Muscle layer of colon (tissue), 2 donors: ENCODE measurements around the gene CA14.
"Not testable (repeated sequence)": the region's sequence is repeated elsewhere in the genome, so short reads cannot be mapped to it uniquely, and the experiment has no call there.

ENCODE experiments used
- H3K27ac ChIP-seq: one replicate; pipeline ENCODE4 v1.7.0; 2013; ENCODE audit warnings: low read depth, mild to moderate bottlenecking, low read length, moderate library complexity
- H3K27me3 ChIP-seq, 2 donors: one replicate each; pipeline ENCODE4 v1.7.0; 2013; ENCODE audit warnings: low read length in 2 of 2, mild to moderate bottlenecking in 2 of 2; ENCODE audit not compliant: insufficient read depth in 2 of 2, control insufficient read depth in 1 of 2
- H3K36me3 ChIP-seq: one replicate; pipeline ENCODE4 v1.7.0; 2013; ENCODE audit warnings: mild to moderate bottlenecking, low read length; ENCODE audit not compliant: insufficient read depth
- H3K4me1 ChIP-seq: one replicate; pipeline ENCODE4 v1.7.0; 2013; ENCODE audit warnings: mild to moderate bottlenecking, low read length; ENCODE audit not compliant: insufficient read depth
- H3K4me3 ChIP-seq, 2 donors: one replicate each; pipeline ENCODE4 v1.7.0; 2013; ENCODE audit warnings: low read length in 2 of 2, low read depth in 1 of 2, mild to moderate bottlenecking in 1 of 2, moderate library complexity in 1 of 2
- H3K9ac ChIP-seq: one replicate; pipeline ENCODE4 v1.7.0; 2013; ENCODE audit warnings: low read length
- H3K9me3 ChIP-seq: one replicate; pipeline ENCODE4 v1.7.0; 2013; ENCODE audit warnings: mild to moderate bottlenecking, low read length
- donor health status: abdominal sarcoma.
- donor health status: Adenocarcinoma of cecum.

The CA14 gene

DNA sequence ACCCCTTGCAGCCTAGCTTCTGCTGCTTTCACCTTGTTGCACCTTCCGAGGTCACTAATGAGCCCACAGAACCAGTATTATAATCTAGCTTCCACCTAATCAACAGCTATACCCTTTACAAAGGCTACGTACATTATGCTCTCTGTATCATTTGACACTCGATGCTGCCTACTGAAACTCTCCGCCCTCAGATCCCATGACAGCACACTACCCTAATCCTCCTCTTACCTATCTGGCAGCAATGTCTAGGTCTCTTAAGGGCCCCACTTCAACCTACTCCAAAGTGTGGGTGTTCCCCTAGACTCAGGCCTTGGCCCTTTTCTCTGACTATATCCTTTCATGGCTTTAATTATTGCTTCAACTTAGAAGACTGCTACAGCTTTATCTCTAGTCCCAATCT is 31.2 kb downstream of the CA14 start:
- no peaks in the 10 kb centered on the region for H3K9me3 ChIP-seq
- H3K4me1 ChIP-seq: peaks cover 6% of the 10 kb centered on the region

DNA sequence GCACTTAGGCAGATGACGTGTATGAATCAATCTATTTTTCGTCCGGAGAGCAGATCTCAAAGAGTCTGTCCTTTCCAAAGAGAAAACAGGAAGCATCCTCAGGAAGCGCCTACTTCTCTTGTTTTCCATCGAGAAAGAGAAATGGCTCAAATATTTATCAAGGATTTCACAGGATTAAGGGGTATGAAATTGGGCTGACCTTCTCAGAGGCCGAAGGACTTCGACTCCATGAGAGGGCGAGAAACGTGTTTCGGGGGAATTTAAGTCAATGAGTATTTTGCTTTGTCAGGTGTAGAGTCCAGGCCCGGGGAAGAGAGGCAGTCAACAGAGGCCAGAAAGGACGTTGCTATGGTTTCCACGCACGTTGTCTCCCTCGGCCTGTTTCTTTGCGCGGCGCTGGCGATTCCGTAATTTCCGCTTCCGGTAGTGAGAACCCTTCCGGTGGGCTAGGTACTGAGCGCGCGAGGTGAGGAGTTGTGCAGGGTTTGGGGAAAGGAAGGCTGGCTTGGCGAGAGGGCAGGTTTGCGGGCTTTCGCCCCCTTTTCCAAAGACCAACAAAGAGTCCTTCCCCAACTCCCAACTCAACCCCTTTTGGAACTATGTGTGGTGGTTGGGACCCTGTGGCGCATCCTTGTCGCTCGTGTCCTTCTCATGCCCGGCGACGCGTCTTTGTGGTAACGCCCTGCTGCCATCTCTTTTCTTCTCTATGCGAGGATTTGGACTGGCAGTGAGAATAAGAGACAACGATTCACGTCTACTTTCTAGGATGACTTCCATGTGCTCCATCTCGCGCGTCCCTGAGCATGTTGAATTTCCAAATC is 36.1 kb downstream of the CA14 start, which contains the start of gene MRPS21:
Gene MRPS21 (plus strand): TSS at position 429 of the 821 bp plus-strand sequence. CDS start 506 bp downstream, outside the sequence.
- Histone ChIP-seq H3K9me3 (no peaks in the 10 kb centered on the region), H3K27me3 (no peaks in the 10 kb centered on the region), H3K4me1 (peaks cover 11% of the 10 kb centered on the region), H3K4me3 (peak within 1 kb of the TSS; percentile 53 to 71), H3K27ac (peak within 1 kb of the TSS; percentile 36), H3K36me3 (peaks cover 21% of the 10 kb centered on the region), H3K9ac (peak within 1 kb of the TSS; percentile 53)

More for the DNA sequence above, 31.2 kb downstream of the CA14 start:
- H3K4me3 ChIP-seq: no peak overlapping the region
- peaks cover 16% of the 10 kb centered on the region for H3K36me3 ChIP-seq
- H3K27me3 ChIP-seq: no peaks in the 10 kb centered on the region
- no peak overlapping the region for H3K27ac ChIP-seq
- no peak overlapping the region for H3K9ac ChIP-seq

DNA sequence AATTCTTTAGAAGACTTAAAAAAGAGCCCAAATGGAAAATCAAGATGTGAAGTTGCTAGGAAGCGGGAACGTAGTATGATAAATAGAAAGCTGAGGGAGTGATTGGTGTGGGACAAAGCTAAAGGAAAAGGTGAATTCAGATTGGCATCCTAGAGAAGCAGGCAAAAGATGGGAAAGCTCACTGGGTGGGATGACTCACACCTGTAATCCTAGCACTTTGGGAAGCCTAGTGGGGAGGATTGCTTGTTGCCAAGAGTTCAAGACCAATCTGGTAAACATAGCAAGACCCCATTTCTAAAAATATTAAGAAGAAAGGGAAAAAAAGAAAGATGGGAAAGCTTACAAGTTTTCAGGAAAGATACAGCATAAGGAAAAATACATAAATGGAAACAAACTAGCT is 37.9 kb downstream of the CA14 start:
- Histone ChIP-seq H3K4me3 (no peak overlapping the region), H3K4me1 (peaks cover 11% of the 10 kb centered on the region), H3K9ac (no peak overlapping the region), H3K36me3 (peaks cover 24% of the 10 kb centered on the region), H3K9me3 (no peaks in the 10 kb centered on the region), H3K27ac (no peak overlapping the region), H3K27me3 (no peaks in the 10 kb centered on the region)

DNA sequence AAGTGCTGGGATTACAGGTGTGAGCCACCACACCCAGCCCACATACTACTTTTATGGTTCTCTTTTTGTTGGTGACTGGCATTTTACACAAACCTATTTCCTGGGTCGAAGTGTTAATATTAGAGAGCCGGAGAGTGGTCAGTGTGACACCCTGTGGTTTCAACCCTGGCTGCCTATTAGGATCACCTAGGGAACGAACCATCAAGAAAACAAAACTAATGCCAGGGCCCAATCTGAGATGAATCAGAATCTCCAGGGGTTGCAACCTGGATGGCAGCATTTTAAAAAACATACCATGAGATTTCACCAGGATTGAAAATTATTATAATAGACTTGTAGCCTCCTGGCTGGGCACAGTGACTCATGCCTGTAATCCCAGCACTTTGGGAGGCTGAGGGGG is 42.1 kb downstream of the CA14 start:
- H3K27ac ChIP-seq: no peak overlapping the region
- H3K4me1 ChIP-seq: no peaks in the 10 kb centered on the region
- no peaks in the 10 kb centered on the region for H3K27me3 ChIP-seq
- H3K9ac ChIP-seq: no peak overlapping the region
- H3K9me3 ChIP-seq: no peaks in the 10 kb centered on the region
- no peak overlapping the region for H3K4me3 ChIP-seq
- peaks cover 47% of the 10 kb centered on the region for H3K36me3 ChIP-seq

DNA sequence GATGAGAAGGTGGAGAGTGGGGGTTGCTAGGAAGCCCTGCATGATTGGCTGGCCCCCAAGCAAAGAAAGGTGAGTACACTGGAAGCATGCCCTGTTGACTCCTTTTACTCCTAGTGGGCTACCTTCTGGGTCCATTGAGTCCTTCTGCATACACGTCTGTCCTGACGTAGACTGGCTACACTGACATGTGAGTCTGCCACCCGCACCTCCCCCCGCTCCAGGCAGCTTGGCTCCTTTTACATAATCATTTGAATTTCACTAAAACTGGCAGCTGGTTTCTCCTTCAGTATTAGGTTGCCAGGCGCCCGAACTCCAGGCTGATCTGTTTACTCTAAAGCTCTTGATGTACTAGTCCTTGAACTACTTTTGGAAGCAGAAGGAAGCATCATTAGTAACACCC is 44.8 kb downstream of the CA14 start:
- Histone ChIP-seq H3K9me3 (no peaks in the 10 kb centered on the region), H3K27me3 (no peaks in the 10 kb centered on the region), H3K9ac (no peak overlapping the region), H3K4me3 (no peak overlapping the region), H3K27ac (no peak overlapping the region), H3K36me3 (peaks cover 35% of the 10 kb centered on the region), H3K4me1 (no peaks in the 10 kb centered on the region)

DNA sequence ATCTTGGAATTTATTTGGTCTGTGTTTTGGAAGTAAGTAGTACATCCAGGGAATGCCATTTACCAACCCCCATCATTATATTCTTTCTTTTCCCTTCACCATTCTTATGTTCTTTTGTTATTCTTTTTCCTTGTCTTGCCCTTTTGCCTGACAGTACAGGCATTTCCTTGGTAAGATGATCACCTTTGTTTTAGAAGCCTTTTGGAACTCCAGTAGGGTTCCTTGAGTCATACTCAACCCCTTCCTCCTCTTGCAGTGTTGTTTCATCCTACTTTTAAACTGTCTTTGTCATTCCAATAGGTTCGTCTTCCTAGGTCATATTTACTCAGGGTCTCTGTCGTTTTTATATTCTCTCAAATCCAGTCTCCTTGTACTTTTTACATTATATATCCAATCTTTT is 45.3 kb downstream of the CA14 start:
- Histone ChIP-seq H3K27ac (no peak overlapping the region), H3K4me3 (no peak overlapping the region), H3K36me3 (peaks cover 35% of the 10 kb centered on the region), H3K9me3 (no peaks in the 10 kb centered on the region), H3K4me1 (no peaks in the 10 kb centered on the region), H3K27me3 (no peaks in the 10 kb centered on the region), H3K9ac (no peak overlapping the region)

DNA sequence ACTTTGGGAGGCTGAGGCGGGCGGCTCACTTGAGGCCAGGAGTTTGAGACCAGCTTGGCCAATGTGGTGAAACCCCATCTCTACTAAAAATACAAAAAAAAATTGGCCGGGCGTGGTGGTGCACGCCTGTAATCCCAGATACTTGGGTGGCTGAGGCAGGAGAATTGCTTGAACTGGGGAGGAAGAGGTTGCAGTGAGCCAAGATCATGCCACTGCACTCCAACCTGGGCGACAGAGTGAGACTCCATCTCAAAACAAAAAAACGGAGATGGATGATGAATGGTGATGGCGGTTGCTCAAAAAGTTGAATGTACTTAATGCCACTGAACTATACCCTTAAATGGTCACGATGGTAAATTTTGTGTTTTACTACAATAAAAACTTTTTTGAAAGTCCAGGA is 51.0 kb downstream of the CA14 start:
- H3K4me3 ChIP-seq, H3K9ac ChIP-seq, H3K9me3 ChIP-seq, H3K27ac ChIP-seq, H3K27me3 ChIP-seq, H3K4me1 ChIP-seq: not testable (repeated sequence)
- H3K36me3 ChIP-seq: peaks cover 13% of the 10 kb centered on the region

DNA sequence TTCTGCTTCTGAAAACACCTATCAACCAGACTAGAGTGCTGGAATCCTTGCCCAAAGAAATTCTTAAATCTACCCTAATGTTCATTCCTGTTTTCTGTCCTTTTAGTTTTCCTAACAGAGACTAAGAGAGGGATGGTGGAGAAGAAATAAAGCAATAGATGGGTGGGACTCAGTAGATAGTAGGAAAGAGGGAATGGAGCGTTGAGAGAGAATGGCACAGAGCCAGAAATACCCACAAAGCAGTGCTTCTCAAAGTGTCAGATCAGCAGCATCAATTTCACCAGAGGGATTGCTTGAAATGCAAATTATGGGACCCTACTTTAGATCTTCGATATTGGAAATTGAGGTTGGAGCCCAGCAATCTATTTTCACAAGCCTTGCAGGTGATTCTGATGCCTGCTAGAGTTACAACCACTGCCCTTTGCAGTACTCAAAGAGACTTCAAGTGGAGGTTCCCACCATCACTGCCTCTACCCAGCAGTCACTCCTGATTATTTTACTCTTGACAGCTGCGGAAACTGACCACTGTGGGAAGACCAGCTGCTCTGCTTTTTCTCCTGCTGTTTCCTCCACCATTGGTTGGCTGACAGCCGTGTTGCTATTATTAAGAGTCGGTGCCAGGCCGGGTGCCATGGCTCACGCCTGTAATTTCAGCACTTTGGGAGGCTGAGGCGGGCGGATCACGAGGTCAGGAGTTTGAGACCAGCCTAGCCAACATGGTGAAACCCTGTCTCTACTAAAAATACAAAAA is 52.4 kb downstream of the CA14 start:
- Histone ChIP-seq H3K27ac (no peak overlapping the region), H3K36me3 (peaks cover 10% of the 10 kb centered on the region), H3K4me3 (no peak overlapping the region), H3K9ac (no peak overlapping the region), H3K27me3 (no peaks in the 10 kb centered on the region), H3K4me1 (no peaks in the 10 kb centered on the region), H3K9me3 (no peaks in the 10 kb centered on the region)

DNA sequence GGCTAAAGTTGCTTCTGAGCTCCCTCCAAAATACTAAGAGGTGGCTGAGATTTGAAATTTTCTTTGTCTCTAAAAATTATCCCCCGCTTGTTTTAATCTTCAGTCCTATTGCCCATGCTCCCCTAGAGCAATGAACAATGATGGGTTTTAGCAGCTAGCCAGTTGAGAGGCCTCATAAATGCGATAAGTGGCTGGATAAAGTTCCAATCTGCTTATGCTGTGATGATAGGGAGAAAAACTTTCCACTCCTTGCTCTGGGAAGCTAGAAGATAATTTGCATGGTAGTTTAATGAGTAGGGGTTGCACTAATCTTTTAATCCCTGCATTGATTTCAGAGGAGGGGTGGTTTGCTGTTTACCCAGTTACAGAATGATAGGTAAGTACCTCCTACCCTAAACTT is 54.2 kb downstream of the CA14 start:
- H3K4me1 ChIP-seq: no peaks in the 10 kb centered on the region
- no peaks in the 10 kb centered on the region for H3K27me3 ChIP-seq
- no peak overlapping the region for H3K4me3 ChIP-seq
- no peak overlapping the region for H3K27ac ChIP-seq
- H3K36me3 ChIP-seq: peaks cover 10% of the 10 kb centered on the region
- no peaks in the 10 kb centered on the region for H3K9me3 ChIP-seq
- no peak overlapping the region for H3K9ac ChIP-seq
